Measurements from ENCODE around the gene MED13. TPM values are rescaled to one million over a fixed set of nuclear protein-coding genes. Genes with fewer than 3 reads are reported as not detected.

MED13 gene
- total RNA-seq, 2 experiments from 2014 or later, result 46.9 to 52.9 TPM

DNA sequence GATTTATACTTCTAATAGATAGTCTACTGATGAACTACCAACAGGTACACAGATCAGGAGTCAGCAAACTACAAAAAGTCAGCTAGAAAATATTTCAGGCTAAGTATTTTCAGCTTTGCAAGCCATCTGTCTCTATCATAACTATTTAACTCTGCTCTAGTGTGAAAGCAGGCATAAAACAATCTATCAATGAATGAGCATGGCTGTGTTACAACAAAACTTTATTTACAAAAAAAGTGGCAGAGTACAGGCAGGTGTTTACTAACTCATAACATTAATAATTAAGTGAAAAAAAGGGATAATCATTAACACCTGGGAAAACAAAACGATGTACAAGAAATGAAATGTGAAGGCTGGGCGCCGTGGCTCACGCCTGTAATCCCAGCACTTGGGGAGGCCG, 15.8 kb downstream of the MED13 start:
- H3K4me3 Mint-ChIP-seq, result no peak overlapping the region
- ATAC-seq, result no peak
- H3K27me3 Mint-ChIP-seq (ENCODE audit: low read depth), result no peaks in the 10 kb centered on the region
- H3K27ac Mint-ChIP-seq, result no peak overlapping the region
- ChIA-PET POLR2A (no interaction called here), CTCF (interaction anchor here (0.6 to 1.3 kb wide), 2 partner anchors 30 to 60 kb away, joined by 3 to 4 read pairs; no protein-coding TSS in a partner anchor)
- H3K9me3 Mint-ChIP-seq (ENCODE audit: insufficient read depth), result no peaks in the 10 kb centered on the region
- no peak for DNase-seq
- H3K4me1 Mint-ChIP-seq (ENCODE audit: low read depth), result peaks cover 13% of the 10 kb centered on the region
- peaks cover 54% of the 10 kb centered on the region for H3K36me3 Mint-ChIP-seq (ENCODE audit: low read depth)

DNA sequence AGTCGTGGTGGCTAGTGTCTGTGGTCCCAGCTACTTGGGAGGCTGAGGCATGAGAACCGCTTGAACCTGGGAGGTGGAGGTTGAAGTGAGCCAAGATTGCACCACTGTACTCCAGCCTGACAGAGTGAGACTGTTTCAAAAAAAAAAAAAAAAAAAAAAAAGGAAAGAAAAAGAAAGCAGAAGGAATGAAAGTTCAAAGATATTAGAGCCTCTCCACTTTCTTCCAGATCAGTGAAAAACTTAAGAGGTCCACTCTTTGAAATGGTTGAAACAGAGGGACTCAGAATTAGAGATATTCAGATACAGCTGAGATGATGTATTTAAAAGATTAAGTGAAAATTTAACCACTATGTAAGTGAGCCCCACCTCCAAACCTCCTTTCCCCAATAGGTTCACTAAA, 16.8 kb downstream of the MED13 start:
- H3K27ac Mint-ChIP-seq, result no peak overlapping the region
- peaks cover 11% of the 10 kb centered on the region for H3K4me1 Mint-ChIP-seq (ENCODE audit: low read depth)
- ATAC-seq (no peak), DNase-seq (no peak)
- no peaks in the 10 kb centered on the region for H3K27me3 Mint-ChIP-seq (ENCODE audit: low read depth)
- ChIA-PET CTCF (interaction anchor here (1.3 kb wide), 1 partner anchor 61 kb away, joined by 4 read pairs; no protein-coding TSS in a partner anchor), POLR2A (no interaction called here)
- H3K9me3 Mint-ChIP-seq (ENCODE audit: insufficient read depth), result no peaks in the 10 kb centered on the region
- H3K36me3 Mint-ChIP-seq (ENCODE audit: low read depth), result peaks cover 54% of the 10 kb centered on the region
- H3K4me3 Mint-ChIP-seq, result no peak overlapping the region

DNA sequence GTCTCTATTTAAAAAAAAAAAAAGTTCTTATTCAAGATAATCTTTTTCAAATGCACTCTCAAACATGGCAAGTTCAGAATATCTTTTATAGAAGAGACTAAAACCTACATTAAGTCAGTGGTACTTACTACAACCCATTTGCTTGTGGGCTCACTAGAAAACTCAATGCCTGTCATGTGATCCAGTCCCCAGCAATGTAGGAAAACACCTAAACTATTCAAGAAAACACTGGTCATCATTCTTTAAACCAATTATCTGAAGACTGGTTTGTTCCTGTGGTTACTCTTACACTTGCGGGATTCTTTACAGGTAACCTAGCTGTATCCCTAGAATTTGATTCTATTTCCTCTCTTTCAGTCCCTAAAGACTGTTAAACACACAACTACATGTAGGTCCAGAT, 19.6 kb downstream of the MED13 start:
- ATAC-seq (no peak), DNase-seq (no peak)
- ChIA-PET CTCF (interaction anchor here (2.4 kb wide), 1 partner anchor 64 kb away, joined by 9 read pairs; no protein-coding TSS in a partner anchor), POLR2A (no interaction called here)
- no peaks in the 10 kb centered on the region for H3K27me3 Mint-ChIP-seq (ENCODE audit: low read depth)
- peaks cover 49% of the 10 kb centered on the region for H3K36me3 Mint-ChIP-seq (ENCODE audit: low read depth)
- H3K4me3 Mint-ChIP-seq, result no peak overlapping the region
- H3K4me1 Mint-ChIP-seq (ENCODE audit: low read depth), result peaks cover 14% of the 10 kb centered on the region
- H3K27ac Mint-ChIP-seq, result no peak overlapping the region
- no peaks in the 10 kb centered on the region for H3K9me3 Mint-ChIP-seq (ENCODE audit: insufficient read depth)

DNA sequence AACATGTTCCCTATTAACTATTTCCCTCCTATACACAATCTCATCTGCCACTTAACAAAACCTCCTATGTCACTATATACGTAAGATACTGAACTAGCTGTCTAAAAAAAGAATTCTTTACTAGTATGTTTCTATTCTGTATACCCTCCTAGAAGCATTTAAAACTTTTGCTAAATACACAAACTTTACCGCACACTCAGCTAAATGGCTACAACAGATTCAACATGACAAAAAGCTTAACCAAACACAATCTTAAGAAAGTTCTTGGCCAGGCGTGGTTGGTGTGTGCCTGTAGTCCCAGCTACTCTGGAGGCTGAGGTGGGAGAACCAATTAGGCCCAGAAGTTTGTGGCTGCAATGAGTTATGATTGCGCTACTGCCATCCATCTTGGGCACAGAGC, 20.0 kb downstream of the MED13 start:
- no peak for DNase-seq
- H3K36me3 Mint-ChIP-seq (ENCODE audit: low read depth), result peaks cover 49% of the 10 kb centered on the region
- POLR2A ChIA-PET, result no interaction called here

DNA sequence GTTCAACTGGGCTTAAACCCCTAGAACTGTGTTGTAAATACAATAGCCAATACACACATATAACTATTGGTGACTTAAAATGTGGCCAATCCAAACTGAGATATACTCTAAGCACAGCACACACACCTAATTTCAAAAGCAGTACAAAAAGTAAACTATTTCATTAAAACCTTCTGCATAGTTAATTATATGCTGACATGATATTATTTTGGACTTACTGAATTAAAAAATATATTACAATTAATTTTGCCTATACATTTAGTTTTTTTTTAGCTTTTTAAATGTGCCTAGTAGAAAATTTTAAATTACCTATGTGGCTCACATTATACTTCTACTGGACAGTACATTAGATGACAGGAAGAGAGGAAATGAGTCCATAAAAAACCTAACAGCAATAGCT, 21.5 kb downstream of the MED13 start:
- Mint-ChIP-seq H3K36me3 (ENCODE audit: low read depth) (peaks cover 53% of the 10 kb centered on the region), H3K4me3 (no peak overlapping the region), H3K27ac (no peak overlapping the region), H3K9me3 (ENCODE audit: insufficient read depth) (no peaks in the 10 kb centered on the region), H3K27me3 (ENCODE audit: low read depth) (no peaks in the 10 kb centered on the region), H3K4me1 (ENCODE audit: low read depth) (peaks cover 18% of the 10 kb centered on the region)
- ChIA-PET CTCF (interaction anchor here (0.8 to 1.1 kb wide), 2 partner anchors 23 to 66 kb away, joined by 3 to 5 read pairs; no protein-coding TSS in a partner anchor), POLR2A (interaction anchor here (0.7 kb wide), 1 partner anchor 102 kb away, joined by 3 read pairs; no protein-coding TSS in a partner anchor)
- DNase-seq, result no peak
- no peak for ATAC-seq

More for the DNA sequence above, 20.0 kb downstream of the MED13 start:
- Mint-ChIP-seq H3K4me1 (ENCODE audit: low read depth) (peaks cover 17% of the 10 kb centered on the region), H3K4me3 (no peak overlapping the region), H3K27ac (no peak overlapping the region), H3K27me3 (ENCODE audit: low read depth) (no peaks in the 10 kb centered on the region), H3K9me3 (ENCODE audit: insufficient read depth) (no peaks in the 10 kb centered on the region)
- CTCF ChIA-PET, result interaction anchor here (0.8 to 2.4 kb wide), 2 partner anchors 14 to 65 kb away, joined by 3 to 9 read pairs; no protein-coding TSS in a partner anchor
- ATAC-seq, result no peak

DNA sequence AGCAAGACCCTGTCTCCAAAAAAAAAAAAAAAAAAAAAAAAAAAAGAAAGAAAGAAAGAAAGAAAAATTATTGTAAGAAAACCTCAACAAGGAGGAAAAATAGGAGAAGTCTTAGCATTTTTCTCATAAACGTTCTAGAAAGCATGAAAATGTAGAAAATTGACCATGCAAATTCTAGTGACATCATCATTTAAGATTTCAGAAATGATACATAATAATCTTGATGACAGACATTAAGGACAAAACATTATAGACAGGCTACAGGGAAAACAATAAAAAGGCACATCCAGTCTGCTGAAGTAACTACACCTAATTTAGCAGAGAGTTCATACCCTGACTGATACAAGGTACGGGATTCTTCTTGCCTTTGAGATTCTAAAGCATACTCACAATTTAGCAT, 21.9 kb downstream of the MED13 start:
- peaks cover 52% of the 10 kb centered on the region for H3K36me3 Mint-ChIP-seq (ENCODE audit: low read depth)
- peaks cover 18% of the 10 kb centered on the region for H3K4me1 Mint-ChIP-seq (ENCODE audit: low read depth)
- POLR2A ChIA-PET, result no interaction called here
- CTCF ChIA-PET, result interaction anchor here (0.8 to 1.1 kb wide), 2 partner anchors 23 to 67 kb away, joined by 3 to 5 read pairs; no protein-coding TSS in a partner anchor
- H3K9me3 Mint-ChIP-seq (ENCODE audit: insufficient read depth), result no peaks in the 10 kb centered on the region
- DNase-seq (no peak), ATAC-seq (no peak)
- no peak overlapping the region for H3K4me3 Mint-ChIP-seq
- no peak overlapping the region for H3K27ac Mint-ChIP-seq
- H3K27me3 Mint-ChIP-seq (ENCODE audit: low read depth), result no peaks in the 10 kb centered on the region

DNA sequence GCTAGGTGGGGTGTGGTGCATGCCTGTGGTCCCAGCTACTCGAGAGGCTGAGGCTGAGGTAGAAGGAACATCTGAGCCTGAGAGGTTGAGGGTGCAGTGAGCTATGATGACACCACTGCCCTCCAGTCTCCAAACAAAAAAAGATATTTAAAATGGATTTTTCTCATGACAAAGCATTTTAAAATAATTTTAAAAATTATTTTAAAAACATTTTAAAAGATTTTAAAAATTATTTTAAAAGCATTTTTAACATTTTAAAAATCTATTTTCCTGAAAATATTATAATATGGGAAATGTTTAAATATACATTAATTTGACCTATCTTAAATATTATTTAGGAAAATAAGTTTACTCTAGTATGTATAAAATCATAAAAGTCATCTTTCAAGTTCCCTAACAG, 26.8 kb downstream of the MED13 start:
- DNase-seq (no peak), ATAC-seq (no peak)
- Mint-ChIP-seq H3K36me3 (ENCODE audit: low read depth) (peaks cover 41% of the 10 kb centered on the region), H3K27me3 (ENCODE audit: low read depth) (no peaks in the 10 kb centered on the region), H3K4me1 (ENCODE audit: low read depth) (peaks cover 14% of the 10 kb centered on the region), H3K9me3 (ENCODE audit: insufficient read depth) (no peaks in the 10 kb centered on the region), H3K27ac (no peak overlapping the region), H3K4me3 (no peak overlapping the region)
- ChIA-PET POLR2A (no interaction called here), CTCF (interaction anchor here (1.0 kb wide), 1 partner anchor 71 kb away, joined by 4 read pairs; no protein-coding TSS in a partner anchor)

DNA sequence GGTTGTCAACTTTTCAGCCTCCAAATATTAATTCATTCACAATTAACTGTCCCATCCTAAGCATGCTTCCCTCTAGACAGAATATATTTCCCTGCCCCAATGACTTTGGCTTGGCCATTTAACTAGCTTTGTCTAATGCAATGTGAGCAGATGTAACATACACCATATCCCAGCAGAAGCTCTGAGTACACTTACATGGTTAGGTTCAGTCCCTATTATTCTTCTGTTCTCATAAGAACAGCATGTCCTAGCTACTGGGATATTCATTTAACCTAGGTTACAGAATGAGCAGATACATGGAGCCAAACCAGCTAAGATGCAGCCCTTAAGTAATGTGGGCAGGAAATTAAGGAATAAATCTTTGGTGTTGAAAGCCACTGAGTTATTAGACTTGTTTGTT, 31.8 kb downstream of the MED13 start:
- H3K4me1 Mint-ChIP-seq (ENCODE audit: low read depth), result no peaks in the 10 kb centered on the region
- CTCF ChIA-PET, result interaction anchor here (0.9 to 2.1 kb wide), 2 partner anchors 76 to 197 kb away, joined by 3 to 9 read pairs; no protein-coding TSS in a partner anchor
- H3K27ac Mint-ChIP-seq, result no peak overlapping the region
- peaks cover 38% of the 10 kb centered on the region for H3K36me3 Mint-ChIP-seq (ENCODE audit: low read depth)
- no peak overlapping the region for H3K4me3 Mint-ChIP-seq
- no peaks in the 10 kb centered on the region for H3K27me3 Mint-ChIP-seq (ENCODE audit: low read depth)
- POLR2A ChIA-PET, result no interaction called here
- ATAC-seq (no peak), DNase-seq (no peak)
- no peaks in the 10 kb centered on the region for H3K9me3 Mint-ChIP-seq (ENCODE audit: insufficient read depth)

DNA sequence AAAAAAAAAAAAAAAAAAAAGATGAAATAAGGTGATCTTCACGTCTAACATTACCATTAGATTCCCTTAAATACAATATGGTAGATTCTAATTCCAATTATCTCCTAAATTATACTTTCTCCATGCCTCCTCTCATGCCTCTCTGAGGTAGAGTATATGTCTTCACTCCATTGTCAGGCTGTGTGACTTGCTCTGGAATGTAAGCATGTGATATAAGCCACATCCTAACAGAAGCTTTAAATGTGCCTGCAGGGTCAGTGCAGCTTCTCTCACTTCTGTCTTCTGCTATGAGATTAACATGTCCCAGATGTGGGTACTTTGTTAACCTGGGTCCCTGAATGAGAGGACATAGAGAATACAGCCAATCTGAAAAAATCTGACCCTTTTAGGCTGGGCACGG, 32.6 kb downstream of the MED13 start:
- Mint-ChIP-seq H3K4me3 (no peak overlapping the region), H3K4me1 (ENCODE audit: low read depth) (no peaks in the 10 kb centered on the region), H3K36me3 (ENCODE audit: low read depth) (peaks cover 45% of the 10 kb centered on the region), H3K27me3 (ENCODE audit: low read depth) (no peaks in the 10 kb centered on the region), H3K27ac (no peak overlapping the region), H3K9me3 (ENCODE audit: insufficient read depth) (no peaks in the 10 kb centered on the region)
- CTCF ChIA-PET, result interaction anchor here (1.5 kb wide), 1 partner anchor 77 kb away, joined by 4 read pairs; no protein-coding TSS in a partner anchor
- DNase-seq (no peak), ATAC-seq (no peak)
- POLR2A ChIA-PET, result interaction anchor here (0.7 kb wide), 1 partner anchor 19 kb away, joined by 3 read pairs; no protein-coding TSS in a partner anchor

DNA sequence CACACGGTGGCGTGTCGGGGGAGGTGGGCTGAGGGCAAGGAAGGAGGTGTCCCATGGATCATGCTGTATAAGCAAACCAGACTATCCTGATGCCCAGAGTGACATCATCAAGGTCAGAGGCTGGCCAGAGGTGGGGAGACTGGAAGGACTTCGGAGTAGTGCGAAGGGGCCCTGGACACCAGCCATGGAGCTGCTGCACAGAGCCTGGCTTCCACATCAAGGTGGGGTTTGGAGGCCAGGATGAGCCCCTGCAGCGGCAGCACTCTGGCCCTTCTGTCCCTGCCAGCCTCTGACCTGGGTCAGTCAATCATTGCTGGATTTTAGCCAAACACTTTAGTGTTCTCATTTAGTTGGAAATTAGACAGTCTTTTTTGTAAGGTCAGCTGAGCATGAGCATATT, 34.8 kb downstream of the MED13 start:
- DNase-seq (no peak), ATAC-seq (no peak)
- Mint-ChIP-seq H3K27ac (no peak overlapping the region), H3K4me3 (no peak overlapping the region), H3K4me1 (ENCODE audit: low read depth) (no peaks in the 10 kb centered on the region), H3K36me3 (ENCODE audit: low read depth) (peaks cover 54% of the 10 kb centered on the region), H3K9me3 (ENCODE audit: insufficient read depth) (no peaks in the 10 kb centered on the region), H3K27me3 (ENCODE audit: low read depth) (no peaks in the 10 kb centered on the region)
- POLR2A ChIA-PET, result interaction anchor here (0.6 kb wide), 1 partner anchor 788 kb away, joined by 4 read pairs; no protein-coding TSS in a partner anchor
- CTCF ChIA-PET, result interaction anchor here (0.7 to 1.2 kb wide), 2 partner anchors 23 to 79 kb away, joined by 3 to 6 read pairs; no protein-coding TSS in a partner anchor

DNA sequence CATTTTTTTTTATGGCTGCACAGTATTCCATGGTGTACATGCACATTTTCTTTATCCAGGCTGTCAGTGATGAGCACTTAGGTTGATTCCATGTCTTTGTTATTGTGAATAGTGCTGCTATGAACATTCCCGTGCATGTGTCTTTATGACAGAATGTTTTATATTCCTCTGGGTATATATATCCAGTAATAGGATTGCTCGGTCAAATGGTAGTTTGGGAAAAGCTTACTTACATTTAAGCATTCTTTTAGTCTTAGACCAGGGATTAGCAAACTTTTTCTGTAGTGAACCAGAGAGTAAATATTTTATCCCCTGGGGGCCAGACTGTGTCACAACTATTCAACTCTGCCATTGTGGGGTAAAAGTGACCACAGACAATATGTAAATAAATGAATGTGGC, 40.2 kb downstream of the MED13 start:
- no peak for ATAC-seq
- Mint-ChIP-seq H3K36me3 (ENCODE audit: low read depth) (peaks cover 53% of the 10 kb centered on the region), H3K27ac (no peak overlapping the region), H3K9me3 (ENCODE audit: insufficient read depth) (no peaks in the 10 kb centered on the region), H3K4me3 (no peak overlapping the region), H3K27me3 (ENCODE audit: low read depth) (no peaks in the 10 kb centered on the region), H3K4me1 (ENCODE audit: low read depth) (no peaks in the 10 kb centered on the region)
- CTCF ChIA-PET, result no interaction called here
- DNase-seq, result no peak
- POLR2A ChIA-PET, result no interaction called here

DNA sequence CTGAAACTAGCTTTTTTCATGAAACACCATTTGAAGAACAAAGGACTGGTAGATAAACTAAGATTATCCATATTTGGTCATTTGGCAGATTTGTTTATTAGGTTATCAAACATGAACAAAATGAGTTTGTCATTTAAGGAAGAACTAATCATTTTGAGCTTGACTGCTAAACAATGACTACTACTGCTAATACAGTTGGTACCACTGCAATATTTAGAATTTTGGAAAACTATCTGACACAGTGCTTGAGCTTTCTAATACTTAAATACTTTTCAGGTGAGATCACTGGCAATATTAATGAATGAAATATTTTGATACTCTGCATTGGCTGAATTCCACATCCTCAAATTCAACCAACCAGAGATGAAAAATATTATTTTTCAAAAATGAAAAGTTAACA, 47.2 kb downstream of the MED13 start:
- Mint-ChIP-seq H3K36me3 (ENCODE audit: low read depth) (peaks cover 38% of the 10 kb centered on the region), H3K27ac (no peak overlapping the region), H3K4me3 (no peak overlapping the region), H3K9me3 (ENCODE audit: insufficient read depth) (no peaks in the 10 kb centered on the region), H3K4me1 (ENCODE audit: low read depth) (no peaks in the 10 kb centered on the region), H3K27me3 (ENCODE audit: low read depth) (no peaks in the 10 kb centered on the region)
- no peak for ATAC-seq
- ChIA-PET POLR2A (no interaction called here), CTCF (interaction anchor here (0.8 kb wide), 1 partner anchor 92 kb away, joined by 6 read pairs; no protein-coding TSS in a partner anchor)
- DNase-seq, result no peak
